CD4-positive, alpha-beta T cell treated with Interleukin-2 at 100 ng/mL for 4 hours (primary cell): Measurements from ENCODE around the gene LEKR1.
A peak's percentile ranks its signal among the peaks of the same experiment; 100 is the strongest.
"Not testable (repeated sequence)": the region's sequence is repeated elsewhere in the genome, so short reads cannot be mapped to it uniquely, and the experiment has no call there.

Source experiments
- DNase-seq: peaks from one replicate; pipeline ENCODE4 v3.0.0-alpha.2; 2020; ENCODE audit warnings: low spot score

Gene LEKR1

GRCh38 chr3:156906275-156906674, 80.1 kb downstream of the LEKR1 start:
- DNase-seq = no peak

GRCh38 chr3:156908398-156908797, 82.2 kb downstream of the LEKR1 start:
- DNase-seq = no peak

- DNase-seq = no peak
Measured at GRCh38 chr3:156910022-156910421, 83.9 kb downstream of the LEKR1 start.

GRCh38 chr3:156910831-156911230, 84.7 kb downstream of the LEKR1 start:
- not testable (repeated sequence) for DNase-seq

- DNase-seq = not testable (repeated sequence)
Measured at GRCh38 chr3:156914300-156914699, 88.1 kb downstream of the LEKR1 start.

- DNase-seq = no peak
Measured at GRCh38 chr3:156915372-156915771, 89.2 kb downstream of the LEKR1 start.

- DNase-seq = no peak
Measured at GRCh38 chr3:156918746-156919145, 92.6 kb downstream of the LEKR1 start.

- DNase-seq = no peak
Measured at GRCh38 chr3:156919818-156920217, 93.7 kb downstream of the LEKR1 start.

GRCh38 chr3:156920399-156920798, 94.2 kb downstream of the LEKR1 start:
- no peak for DNase-seq

- DNase-seq = no peak
Measured at GRCh38 chr3:156923349-156923748, 97.2 kb downstream of the LEKR1 start.

- DNase-seq = no peak
Measured at GRCh38 chr3:156938724-156939123, 112.6 kb downstream of the LEKR1 start.

GRCh38 chr3:156939315-156939714, 113.2 kb downstream of the LEKR1 start:
- no peak for DNase-seq

GRCh38 chr3:156941311-156941710, 115.2 kb downstream of the LEKR1 start:
- no peak for DNase-seq

- no peak for DNase-seq
Measured at GRCh38 chr3:156948402-156949210, 122.5 kb downstream of the LEKR1 start.

- no peak for DNase-seq
Measured at GRCh38 chr3:156952011-156952410, 125.9 kb downstream of the LEKR1 start.

- DNase-seq = no peak
Measured at GRCh38 chr3:156957715-156958114, 131.6 kb downstream of the LEKR1 start.

GRCh38 chr3:156963096-156963495, 136.9 kb downstream of the LEKR1 start:
- no peak for DNase-seq

GRCh38 chr3:156964577-156964976, 138.4 kb downstream of the LEKR1 start:
- DNase-seq = no peak

- DNase-seq = not testable (repeated sequence)
Measured at GRCh38 chr3:156966349-156966748, 140.2 kb downstream of the LEKR1 start.

- DNase-seq = no peak
Measured at GRCh38 chr3:156973954-156974353, 147.8 kb downstream of the LEKR1 start.

GRCh38 chr3:156974931-156975330, 148.8 kb downstream of the LEKR1 start:
- no peak for DNase-seq

GRCh38 chr3:156975721-156976120, 149.6 kb downstream of the LEKR1 start:
- no peak for DNase-seq

- no peak for DNase-seq
Measured at GRCh38 chr3:156976933-156977332, 150.8 kb downstream of the LEKR1 start.

- DNase-seq = peak; percentile 12
Measured at GRCh38 chr3:156978481-156978961, 152.4 kb downstream of the LEKR1 start.
